ENCODE results near the gene ZCCHC10.

The ZCCHC10 gene

GRCh38 chr5:133062276-133062675 is 35.9 kb upstream of the ZCCHC10 start:
- TF ChIP-seq CTCF (IDR thresholded peaks at IDR 0.05; ENCODE audit: borderline replicate concordance, insufficient read depth, low read depth, low read length): no peak
- H3K4me3 ChIP-seq (ENCODE audit: low read depth, low read length): no peak overlapping the region

- no peak for TF ChIP-seq CTCF (IDR thresholded peaks at IDR 0.05; ENCODE audit: borderline replicate concordance, insufficient read depth, low read depth, low read length)
Observed at GRCh38 chr5:133059621-133060020, 33.3 kb upstream of the ZCCHC10 start.

GRCh38 chr5:133056891-133057290 is 30.5 kb upstream of the ZCCHC10 start:
- no peak overlapping the region for H3K4me3 ChIP-seq (ENCODE audit: low read depth, low read length)
- TF ChIP-seq CTCF (IDR thresholded peaks at IDR 0.05; ENCODE audit: borderline replicate concordance, insufficient read depth, low read depth, low read length): no peak

More at GRCh38 chr5:133059621-133060020, 33.3 kb upstream of the ZCCHC10 start:
- no peak overlapping the region for H3K4me3 ChIP-seq (ENCODE audit: low read depth, low read length)

- no peak for TF ChIP-seq CTCF (IDR thresholded peaks at IDR 0.05; ENCODE audit: borderline replicate concordance, insufficient read depth, low read depth, low read length)
- no peak overlapping the region for H3K4me3 ChIP-seq (ENCODE audit: low read depth, low read length)
Observed at GRCh38 chr5:133054697-133055471, 28.5 kb upstream of the ZCCHC10 start.

GRCh38 chr5:133053448-133053847 is 27.1 kb upstream of the ZCCHC10 start:
- H3K4me3 ChIP-seq (ENCODE audit: low read depth, low read length): peak overlapping the region; percentile 84
- no peak for TF ChIP-seq CTCF (IDR thresholded peaks at IDR 0.05; ENCODE audit: borderline replicate concordance, insufficient read depth, low read depth, low read length)

GRCh38 chr5:133052317-133053175 is 26.2 kb upstream of the ZCCHC10 start:
- TF ChIP-seq CTCF (IDR thresholded peaks at IDR 0.05; ENCODE audit: borderline replicate concordance, insufficient read depth, low read depth, low read length): no peak
- peak overlapping the region; percentile 84 for H3K4me3 ChIP-seq (ENCODE audit: low read depth, low read length)

Data from GM12875 (cell line).